GM12891 (cell line): ENCODE measurements around the gene CCT2.

Experiments used
- PAX5 ChIP-seq: IDR thresholded peaks from 2 replicates; pipeline ENCODE4 v1.6.1; 2011; ENCODE audit warnings: low read length, moderate library complexity, mild to moderate bottlenecking; ENCODE audit not compliant: insufficient read depth, severe bottlenecking
- POLR2A ChIP-seq: IDR thresholded peaks from 2 replicates; pipeline ENCODE4 v1.6.1; 2011; ENCODE audit warnings: low read depth, low read length, control low read depth
- POLR2AphosphoS5 ChIP-seq: IDR thresholded peaks from 2 replicates; pipeline ENCODE4 v1.6.1; 2011; ENCODE audit warnings: low read depth, low read length, control low read depth
- POU2F2 ChIP-seq: IDR thresholded peaks from 2 replicates; pipeline ENCODE4 v1.6.1; 2011; ENCODE audit warnings: low read depth, mild to moderate bottlenecking, control low read depth, low read length, moderate library complexity
- SPI1 ChIP-seq: IDR thresholded peaks from 2 replicates; pipeline ENCODE4 v1.6.1; 2011; ENCODE audit warnings: low read depth, low read length, control low read depth
- TAF1 ChIP-seq: IDR thresholded peaks from 2 replicates; pipeline ENCODE4 v1.6.1; 2011; ENCODE audit warnings: low read depth, low read length, control low read depth

GRCh38 chr12:69608114-69608513 lies 22.9 kb downstream of the CCT2 start:
- no peak for TF ChIP-seq POLR2A
- TF ChIP-seq SPI1 = no peak
- no peak for TF ChIP-seq POLR2AphosphoS5
- TF ChIP-seq TAF1 = no peak
- TF ChIP-seq POU2F2 = no peak
- no peak for TF ChIP-seq PAX5
